ENCODE results near the gene DSCAML1. TPM values are rescaled to one million over a fixed set of nuclear protein-coding genes. Genes with fewer than 3 reads are reported as not detected.

The DSCAML1 gene
- total RNA-seq, 1 donor from 2014 or later = 4.0 TPM

- no peak for TF ChIP-seq CTCF (conservative IDR thresholded peaks at IDR 0.05; ENCODE audit: low read depth, low read length)
- no peak for DNase-seq (ENCODE audit: low read depth)
- no peak overlapping the region for H3K4me3 ChIP-seq (ENCODE audit: low read depth, low read length)
Measured at GRCh38 chr11:117835576-117835975, 38.6 kb upstream of the DSCAML1 start.

GRCh38 chr11:117834838-117835443, 37.9 kb upstream of the DSCAML1 start:
- no peak overlapping the region for H3K4me3 ChIP-seq (ENCODE audit: low read depth, low read length)
- TF ChIP-seq CTCF (conservative IDR thresholded peaks at IDR 0.05; ENCODE audit: low read depth, low read length) = no peak
- no peak for DNase-seq (ENCODE audit: low read depth)

- no peak overlapping the region for H3K4me3 ChIP-seq (ENCODE audit: low read depth, low read length)
- TF ChIP-seq CTCF (conservative IDR thresholded peaks at IDR 0.05; ENCODE audit: low read depth, low read length) = no peak
- DNase-seq (ENCODE audit: low read depth) = no peak
Measured at GRCh38 chr11:117834068-117834810, 37.2 kb upstream of the DSCAML1 start.

GRCh38 chr11:117833401-117833891, 36.4 kb upstream of the DSCAML1 start:
- H3K4me3 ChIP-seq (ENCODE audit: low read depth, low read length) = no peak overlapping the region
- TF ChIP-seq CTCF (conservative IDR thresholded peaks at IDR 0.05; ENCODE audit: low read depth, low read length) = no peak
- DNase-seq (ENCODE audit: low read depth) = no peak

- DNase-seq (ENCODE audit: low read depth) = no peak
- no peak for TF ChIP-seq CTCF (conservative IDR thresholded peaks at IDR 0.05; ENCODE audit: low read depth, low read length)
- H3K4me3 ChIP-seq (ENCODE audit: low read depth, low read length) = no peak overlapping the region
Measured at GRCh38 chr11:117832511-117832910, 35.5 kb upstream of the DSCAML1 start.

- H3K4me3 ChIP-seq (ENCODE audit: low read depth, low read length) = no peak overlapping the region
- no peak for TF ChIP-seq CTCF (conservative IDR thresholded peaks at IDR 0.05; ENCODE audit: low read depth, low read length)
- DNase-seq (ENCODE audit: low read depth) = no peak
Measured at GRCh38 chr11:117831661-117832415, 34.8 kb upstream of the DSCAML1 start.
